Trophoblast cell (in vitro differentiated cells and primary cell): ENCODE results near the gene RB1.

Experiments used
- DNase-seq, 2 donors: peaks; one replicate each; pipeline ENCODE4 v3.0.0-alpha.2; 2016
- H2AFZ ChIP-seq: 2 replicates; pipeline ENCODE4 v1.6.1; 2013; ENCODE audit warnings: low read length, moderate library complexity, mild to moderate bottlenecking; ENCODE audit not compliant: insufficient read depth, poor library complexity
- H2AK5ac ChIP-seq: 2 replicates; pipeline ENCODE4 v1.6.1; 2013; ENCODE audit warnings: mild to moderate bottlenecking, low read length
- H2BK120ac ChIP-seq: 2 replicates; pipeline ENCODE4 v1.6.1; 2013; ENCODE audit warnings: low read length, mild to moderate bottlenecking, moderate library complexity; ENCODE audit not compliant: insufficient read depth, poor library complexity
- H2BK12ac ChIP-seq: 2 replicates; pipeline ENCODE4 v1.6.1; 2013; ENCODE audit warnings: mild to moderate bottlenecking, low read length, moderate library complexity
- H2BK5ac ChIP-seq: 2 replicates; pipeline ENCODE4 v1.6.1; 2013; ENCODE audit warnings: low read length, low read depth, moderate library complexity, mild to moderate bottlenecking; ENCODE audit not compliant: poor library complexity
- H3K14ac ChIP-seq: 2 replicates; pipeline ENCODE4 v1.6.1; 2013; ENCODE audit warnings: mild to moderate bottlenecking, low read length
- H3K18ac ChIP-seq: 2 replicates; pipeline ENCODE4 v1.6.1; 2013; ENCODE audit warnings: mild to moderate bottlenecking, low read length
- H3K23ac ChIP-seq: 2 replicates; pipeline ENCODE4 v1.6.1; 2013; ENCODE audit warnings: low read length
- H3K27ac ChIP-seq: 2 replicates; pipeline ENCODE4 v1.5.1; 2013; ENCODE audit warnings: low read depth, mild to moderate bottlenecking, inconsistent platforms, low read length, moderate library complexity
- H3K27me3 ChIP-seq: 2 replicates; pipeline ENCODE4 v1.6.1; 2013; ENCODE audit warnings: inconsistent platforms, mild to moderate bottlenecking, low read length, moderate library complexity; ENCODE audit not compliant: insufficient read depth
- H3K36me3 ChIP-seq, 2 experiments: 1 replicate in 1 of 2; 2 replicates in 1 of 2; pipeline ENCODE4 v1.6.1; 2013; ENCODE audit warnings: low read length in 2 of 2, mild to moderate bottlenecking in 2 of 2, moderate library complexity in 1 of 2; ENCODE audit not compliant: insufficient read depth in 2 of 2, control insufficient read depth in 1 of 2
- H3K4ac ChIP-seq: 2 replicates; pipeline ENCODE4 v1.6.1; 2013; ENCODE audit warnings: low read depth, mild to moderate bottlenecking, low read length, moderate library complexity
- H3K4me1 ChIP-seq, 2 experiments: 1 replicate in 1 of 2; 2 replicates in 1 of 2; pipeline ENCODE4 v1.6.1; 2013; ENCODE audit warnings: low read length in 2 of 2, mild to moderate bottlenecking in 2 of 2, moderate library complexity in 1 of 2; ENCODE audit not compliant: insufficient read depth in 2 of 2, control insufficient read depth in 1 of 2
- H3K4me2 ChIP-seq: 2 replicates; pipeline ENCODE4 v1.6.1; 2013; ENCODE audit warnings: inconsistent platforms, mild to moderate bottlenecking, low read length, moderate library complexity
- H3K4me3 ChIP-seq: 2 replicates; pipeline ENCODE4 v1.5.1; 2013; ENCODE audit warnings: mild to moderate bottlenecking, low read depth, low read length, inconsistent platforms
- H3K79me1 ChIP-seq: one replicate; pipeline ENCODE4 v1.6.1; 2013; ENCODE audit warnings: low read length
- H3K79me2 ChIP-seq: 2 replicates; pipeline ENCODE4 v1.6.1; 2013; ENCODE audit warnings: low read length, mild to moderate bottlenecking; ENCODE audit not compliant: control insufficient read depth, insufficient read depth, poor library complexity
- H3K9ac ChIP-seq: 2 replicates; pipeline ENCODE4 v1.6.1; 2013; ENCODE audit warnings: mild to moderate bottlenecking, low read length
- H3K9me3 ChIP-seq: 2 replicates; pipeline ENCODE4 v1.6.1; 2013; ENCODE audit warnings: low read depth, mild to moderate bottlenecking, control low read depth, inconsistent platforms, low read length; ENCODE audit not compliant: insufficient read depth
- H4K12ac ChIP-seq: 2 replicates; pipeline ENCODE4 v1.6.1; 2013; ENCODE audit warnings: low read depth, mild to moderate bottlenecking, low read length, moderate library complexity
- H4K8ac ChIP-seq: 2 replicates; pipeline ENCODE4 v1.6.1; 2013; ENCODE audit warnings: low read depth, mild to moderate bottlenecking, low read length, moderate library complexity
- H4K91ac ChIP-seq: one replicate; pipeline ENCODE4 v1.6.1; 2013; ENCODE audit warnings: low read depth, mild to moderate bottlenecking, low read length, moderate library complexity
- WGBS: extraction: QIAGEN DNeasy Blood & Tissue Kit; methylation state at CpG from one replicate; pipeline ENCODE4 v1.1.7; 2013; ENCODE audit warnings: missing lambda C conversion rate; ENCODE audit not compliant: insufficient read length, insufficient coverage; ENCODE audit errors: extremely low coverage; 5-methylcytosine and 5-hydroxymethylcytosine counted together

The RB1 gene

GRCh38 chr13:48403151-48403631, 99.6 kb downstream of the RB1 start:
- WGBS = no CpG with 5 or more reads among the region's 2 CpGs
- H4K91ac ChIP-seq = no peak overlapping the region
- no peak overlapping the region for H3K23ac ChIP-seq
- H3K27me3 ChIP-seq = no peaks in the 10 kb centered on the region
- H4K12ac ChIP-seq = no peak overlapping the region
- H3K14ac ChIP-seq = no peak overlapping the region
- H3K9me3 ChIP-seq = no peaks in the 10 kb centered on the region
- no peaks in the 10 kb centered on the region for H3K4me1 ChIP-seq
- H2BK5ac ChIP-seq = no peak overlapping the region
- no peak overlapping the region for H3K4ac ChIP-seq
- no peak overlapping the region for H3K18ac ChIP-seq
- no peak overlapping the region for H2AK5ac ChIP-seq
- H2BK120ac ChIP-seq = no peak overlapping the region
- no peak overlapping the region for H2AFZ ChIP-seq
- no peak overlapping the region for H4K8ac ChIP-seq
- H3K27ac ChIP-seq = no peak overlapping the region
- no peak overlapping the region for H3K4me2 ChIP-seq
- H3K79me2 ChIP-seq = no peaks in the 10 kb centered on the region
- H2BK12ac ChIP-seq = no peak overlapping the region
- peak in 1 of 2 donors; percentile 35 for DNase-seq
- H3K79me1 ChIP-seq = no peaks in the 10 kb centered on the region
- no peak overlapping the region for H3K4me3 ChIP-seq
- peaks cover 0 to 1% of the 10 kb centered on the region in 2 experiments for H3K36me3 ChIP-seq
- H3K9ac ChIP-seq = no peak overlapping the region

- no peak overlapping the region for H3K18ac ChIP-seq
- H3K4me2 ChIP-seq = no peak overlapping the region
- no peak overlapping the region for H3K4ac ChIP-seq
- H4K12ac ChIP-seq = no peak overlapping the region
- no peak overlapping the region for H3K9ac ChIP-seq
- H3K79me2 ChIP-seq = no peaks in the 10 kb centered on the region
- no peak overlapping the region for H3K4me3 ChIP-seq
- no peak overlapping the region for H4K91ac ChIP-seq
- no peak overlapping the region for H3K27ac ChIP-seq
- H3K36me3 ChIP-seq = peaks cover 0 to 1% of the 10 kb centered on the region in 2 experiments
- no peak overlapping the region for H2BK5ac ChIP-seq
- no peaks in the 10 kb centered on the region for H3K9me3 ChIP-seq
- no peak overlapping the region for H2AFZ ChIP-seq
- no peak overlapping the region for H3K23ac ChIP-seq
- H3K27me3 ChIP-seq = no peaks in the 10 kb centered on the region
- no peak overlapping the region for H2BK12ac ChIP-seq
- no peak overlapping the region for H2AK5ac ChIP-seq
- H3K79me1 ChIP-seq = no peaks in the 10 kb centered on the region
- DNase-seq = peak; percentile 6 to 12
- H2BK120ac ChIP-seq = no peak overlapping the region
- no CpG with 5 or more reads among the region's 8 CpGs for WGBS
- H3K14ac ChIP-seq = no peak overlapping the region
- H4K8ac ChIP-seq = no peak overlapping the region
- no peaks in the 10 kb centered on the region for H3K4me1 ChIP-seq
Observed at GRCh38 chr13:48403913-48404312, 100.4 kb downstream of the RB1 start.

GRCh38 chr13:48404952-48405351, 101.4 kb downstream of the RB1 start:
- Histone ChIP-seq H3K4ac (no peak overlapping the region), H3K79me1 (no peaks in the 10 kb centered on the region), H3K4me3 (no peak overlapping the region), H3K4me1 (no peaks in the 10 kb centered on the region), H3K79me2 (no peaks in the 10 kb centered on the region), H4K91ac (no peak overlapping the region), H3K27me3 (no peaks in the 10 kb centered on the region), H2BK120ac (no peak overlapping the region), H2BK12ac (no peak overlapping the region), H3K27ac (no peak overlapping the region), H3K9me3 (no peaks in the 10 kb centered on the region), H4K8ac (no peak overlapping the region), H4K12ac (no peak overlapping the region), H2AFZ (no peak overlapping the region), H3K36me3 (peaks cover 0 to 1% of the 10 kb centered on the region in 2 experiments), H2AK5ac (no peak overlapping the region), H3K18ac (no peak overlapping the region), H3K14ac (no peak overlapping the region), H3K23ac (no peak overlapping the region), H2BK5ac (no peak overlapping the region), H3K4me2 (no peak overlapping the region), H3K9ac (no peak overlapping the region)
- DNase-seq = no peak
- no CpG with 5 or more reads among the region's 1 CpG for WGBS

- DNase-seq = peak in 1 of 2 donors; percentile 14
- Histone ChIP-seq H3K4me1 (no peaks in the 10 kb centered on the region), H3K4me2 (no peak overlapping the region), H4K8ac (no peak overlapping the region), H3K27me3 (no peaks in the 10 kb centered on the region), H3K9ac (no peak overlapping the region), H4K12ac (no peak overlapping the region), H2AFZ (no peak overlapping the region), H3K14ac (no peak overlapping the region), H3K79me1 (no peaks in the 10 kb centered on the region), H3K36me3 (peaks cover 0 to 1% of the 10 kb centered on the region in 2 experiments), H3K79me2 (no peaks in the 10 kb centered on the region), H3K9me3 (no peaks in the 10 kb centered on the region), H4K91ac (no peak overlapping the region), H2AK5ac (no peak overlapping the region), H3K4ac (no peak overlapping the region), H2BK5ac (no peak overlapping the region), H3K23ac (no peak overlapping the region), H2BK12ac (no peak overlapping the region), H3K4me3 (no peak overlapping the region), H2BK120ac (no peak overlapping the region), H3K18ac (no peak overlapping the region), H3K27ac (no peak overlapping the region)
Observed at GRCh38 chr13:48405875-48406274, 102.3 kb downstream of the RB1 start.
